Cortex of kidney (tissue), 1 donor: ENCODE data around the gene RIN3.

Source experiments
- DNase-seq: peaks from one replicate; lab custom pipeline; 2025; lab: John Stamatoyannopoulos, UW

The RIN3 gene

GRCh38 chr14:92575061-92575747 lies 61.6 kb downstream of the RIN3 start:
- DNase-seq: no peak

GRCh38 chr14:92575748-92576303 lies 62.2 kb downstream of the RIN3 start:
- no peak for DNase-seq

GRCh38 chr14:92577321-92577742 lies 63.8 kb downstream of the RIN3 start:
- no peak for DNase-seq

GRCh38 chr14:92578511-92578910 lies 64.9 kb downstream of the RIN3 start:
- DNase-seq: no peak

GRCh38 chr14:92579244-92579936 lies 65.8 kb downstream of the RIN3 start:
- DNase-seq: no peak

GRCh38 chr14:92581206-92581605 lies 67.6 kb downstream of the RIN3 start:
- DNase-seq: no peak

GRCh38 chr14:92581966-92582566 lies 68.5 kb downstream of the RIN3 start:
- no peak for DNase-seq

GRCh38 chr14:92582706-92583452 lies 69.3 kb downstream of the RIN3 start:
- no peak for DNase-seq

GRCh38 chr14:92584220-92584619 lies 70.6 kb downstream of the RIN3 start:
- DNase-seq: no peak

GRCh38 chr14:92584816-92585215 lies 71.2 kb downstream of the RIN3 start:
- no peak for DNase-seq

- DNase-seq: no peak
These were observed 72.7 kb downstream of the RIN3 start for GRCh38 chr14:92585981-92586937.

GRCh38 chr14:92586963-92587699 lies 73.5 kb downstream of the RIN3 start:
- no peak for DNase-seq

- no peak for DNase-seq
These were observed 74.1 kb downstream of the RIN3 start for GRCh38 chr14:92587700-92588085.

- DNase-seq: no peak
These were observed 75.8 kb downstream of the RIN3 start for GRCh38 chr14:92589213-92589852.

GRCh38 chr14:92590176-92590575 lies 76.6 kb downstream of the RIN3 start:
- DNase-seq: no peak

- DNase-seq: no peak
These were observed 77.4 kb downstream of the RIN3 start for GRCh38 chr14:92590941-92591340.

GRCh38 chr14:92591346-92591745 lies 77.8 kb downstream of the RIN3 start:
- DNase-seq: no peak

GRCh38 chr14:92595267-92595666 lies 81.7 kb downstream of the RIN3 start:
- no peak for DNase-seq

- DNase-seq: no peak
These were observed 82.8 kb downstream of the RIN3 start for GRCh38 chr14:92596331-92596907.
